BJ (cell line): ENCODE measurements around the gene PGM1. TPM values are rescaled to one million over a fixed set of nuclear protein-coding genes. Genes with fewer than 3 reads are reported as not detected.

Source experiments
- CTCF ChIA-PET: fragments of 350-600 bp; formaldehyde crosslinking; extraction: SDS; loops from one replicate; lab custom pipeline; 2021; ENCODE audit warnings: antibody characterized with exemption, inconsistent platforms; lab: Yijun Ruan, JAX
- POLR2A ChIA-PET: fragments of 300-600 bp; sonication (Branson Sonifier 250); formaldehyde crosslinking; extraction: SDS; loops from one replicate; lab custom pipeline; 2021; ENCODE audit warnings: antibody characterized with exemption; lab: Charles Lee
- DNase-seq: peaks from one replicate; pipeline ENCODE4 v3.0.0-alpha.2; 2011; ENCODE audit warnings: low read depth
- H3K27me3 ChIP-seq: 2 replicates; pipeline ENCODE4 v1.6.0; 2011; ENCODE audit warnings: low read length; ENCODE audit not compliant: control insufficient read depth, insufficient read depth
- H3K36me3 ChIP-seq: 2 replicates; pipeline ENCODE4 v1.5.1; 2011; ENCODE audit warnings: low read length; ENCODE audit not compliant: control insufficient read depth, insufficient read depth
- H3K4me3 ChIP-seq: 2 replicates; pipeline ENCODE4 v1.5.1; 2011; ENCODE audit warnings: low read depth, mild to moderate bottlenecking, control low read depth, low read length
- CTCF ChIP-seq: IDR thresholded peaks from 2 replicates; pipeline ENCODE4 v1.5.1; 2011; ENCODE audit warnings: low read depth, mild to moderate bottlenecking, control low read depth, inconsistent platforms, low read length, moderate library complexity; ENCODE audit not compliant: insufficient read depth
- polyA plus RNA-seq: library from polyadenylated mRNA; depleted of rRNA; stranded (reverse); fragments of >200 nt; gene quantifications from 2 replicates; pipeline ENCODE4 v1.2.3, GENCODE V29; 2011

Gene PGM1
- polyA plus RNA-seq, 1 experiment, result 29.6 TPM

GRCh38 chr1:63659448-63659847 lies 66.2 kb downstream of the PGM1 start:
- H3K36me3 ChIP-seq, result no peaks in the 10 kb centered on the region; the same call in 1 of the 2 replicates
- no peak for TF ChIP-seq CTCF
- H3K27me3 ChIP-seq, result no peaks in the 10 kb centered on the region
- no peak for DNase-seq
- H3K4me3 ChIP-seq, result no peak overlapping the region
- ChIA-PET CTCF (interaction anchor here (1.2 to 1.6 kb wide), 2 partner anchors 13 to 582 kb away, joined by 3 to 5 read pairs; no protein-coding TSS in a partner anchor), POLR2A (no interaction called here)

- no peak for DNase-seq
- POLR2A ChIA-PET, result interaction anchor here (0.5 kb wide), 1 partner anchor 137 kb away, joined by 7 read pairs; no protein-coding TSS in a partner anchor
- no peak overlapping the region for H3K4me3 ChIP-seq
- CTCF ChIA-PET, result interaction anchor here (0.8 to 1.5 kb wide), 9 partner anchors 9 to 580 kb away, joined by 3 to 8 read pairs (median 4); no protein-coding TSS in a partner anchor
- H3K36me3 ChIP-seq, result no peaks in the 10 kb centered on the region; the same call in 1 of the 2 replicates
- TF ChIP-seq CTCF, result no peak
- H3K27me3 ChIP-seq, result no peaks in the 10 kb centered on the region
These were observed 69.0 kb downstream of the PGM1 start for GRCh38 chr1:63662056-63662836.

- no peak for TF ChIP-seq CTCF
- H3K4me3 ChIP-seq, result no peak overlapping the region
- H3K36me3 ChIP-seq, result no peaks in the 10 kb centered on the region; the same call in 1 of the 2 replicates
- DNase-seq, result no peak
- ChIA-PET POLR2A (no interaction called here), CTCF (interaction anchor here (0.8 to 1.7 kb wide), 5 partner anchors 12 to 579 kb away, joined by 3 to 4 read pairs (median 3); no protein-coding TSS in a partner anchor)
- H3K27me3 ChIP-seq, result no peaks in the 10 kb centered on the region
These were observed 69.6 kb downstream of the PGM1 start for GRCh38 chr1:63662841-63663240.

GRCh38 chr1:63663301-63663700 lies 70.1 kb downstream of the PGM1 start:
- ChIA-PET CTCF (interaction anchor here (1.2 to 1.7 kb wide), 2 partner anchors 11 to 47 kb away, joined by 4 read pairs; no protein-coding TSS in a partner anchor), POLR2A (no interaction called here)
- H3K36me3 ChIP-seq, result no peaks in the 10 kb centered on the region; the same call in 1 of the 2 replicates
- no peak overlapping the region for H3K4me3 ChIP-seq
- no peaks in the 10 kb centered on the region for H3K27me3 ChIP-seq
- DNase-seq, result peak; percentile 39
- no peak for TF ChIP-seq CTCF

- Histone ChIP-seq H3K36me3 (no peaks in the 10 kb centered on the region; the same call in 1 of the 2 replicates), H3K27me3 (no peaks in the 10 kb centered on the region), H3K4me3 (no peak overlapping the region)
- no peak for DNase-seq
- ChIA-PET CTCF (interaction anchor here (1.4 to 1.7 kb wide), 2 partner anchors 11 to 580 kb away, joined by 4 to 6 read pairs; no protein-coding TSS in a partner anchor), POLR2A (no interaction called here)
- TF ChIP-seq CTCF, result no peak
These were observed 70.7 kb downstream of the PGM1 start for GRCh38 chr1:63663873-63664272.
